Measurements from ENCODE around the gene PCNT.

PCNT gene

GRCh38 chr21:46412521-46413364 lies 88.8 kb downstream of the PCNT start:
- no peak for DNase-seq

- DNase-seq, result no peak
Observed at GRCh38 chr21:46413365-46413696, 89.4 kb downstream of the PCNT start.

- DNase-seq, result no peak
Observed at GRCh38 chr21:46414965-46415275, 91.0 kb downstream of the PCNT start.

- DNase-seq, result no peak
Observed at GRCh38 chr21:46416551-46416950, 92.6 kb downstream of the PCNT start.

- no peak for DNase-seq
Observed at GRCh38 chr21:46418265-46418946, 94.5 kb downstream of the PCNT start.

- no peak for DNase-seq
Observed at GRCh38 chr21:46420241-46421190, 96.6 kb downstream of the PCNT start.

GRCh38 chr21:46421191-46421750 lies 97.3 kb downstream of the PCNT start:
- DNase-seq, result no peak

GRCh38 chr21:46421756-46422555 lies 98.0 kb downstream of the PCNT start:
- no peak for DNase-seq

GRCh38 chr21:46422636-46423241 lies 98.8 kb downstream of the PCNT start:
- DNase-seq, result no peak

GRCh38 chr21:46423546-46424038 lies 99.6 kb downstream of the PCNT start:
- no peak for DNase-seq

GRCh38 chr21:46424039-46424591 lies 100.2 kb downstream of the PCNT start:
- peak; percentile 49 for DNase-seq

GRCh38 chr21:46424621-46425020 lies 100.7 kb downstream of the PCNT start:
- peak; percentile 68 for DNase-seq

- no peak for DNase-seq
Observed at GRCh38 chr21:46425041-46425440, 101.1 kb downstream of the PCNT start.

- peak; percentile 82 for DNase-seq
Observed at GRCh38 chr21:46425571-46425970, 101.6 kb downstream of the PCNT start.

GRCh38 chr21:46426313-46427046 lies 102.5 kb downstream of the PCNT start:
- no peak for DNase-seq

- DNase-seq, result no peak
Observed at GRCh38 chr21:46427516-46427915, 103.6 kb downstream of the PCNT start.

GRCh38 chr21:46428286-46428685 lies 104.3 kb downstream of the PCNT start:
- no peak for DNase-seq

GRCh38 chr21:46428987-46429710 lies 105.2 kb downstream of the PCNT start:
- DNase-seq, result no peak

- DNase-seq, result no peak
Observed at GRCh38 chr21:46429754-46430681, 106.1 kb downstream of the PCNT start.
